ENCODE measurements around the gene DCBLD1.
A peak's percentile ranks its signal among the peaks of the same experiment; 100 is the strongest.

Gene DCBLD1

GRCh38 chr6:117472667-117473066 is 9.8 kb upstream of the DCBLD1 start:
- DNase-seq (ENCODE audit: low read depth), result no peak

- no peak for DNase-seq (ENCODE audit: low read depth)
Observed at GRCh38 chr6:117473401-117473800, 9.1 kb upstream of the DCBLD1 start.

- peak; percentile 27 for DNase-seq (ENCODE audit: low read depth)
Observed at GRCh38 chr6:117477988-117478852, 4.3 kb upstream of the DCBLD1 start.

GRCh38 chr6:117478853-117479231 is 3.6 kb upstream of the DCBLD1 start:
- no peak for DNase-seq (ENCODE audit: low read depth)

- DNase-seq (ENCODE audit: low read depth), result no peak
Observed at GRCh38 chr6:117480651-117481050, 1.8 kb upstream of the DCBLD1 start.

GRCh38 chr6:117481278-117481925 is 1.1 kb upstream of the DCBLD1 start:
- DNase-seq (ENCODE audit: low read depth), result no peak

GRCh38 chr6:117481926-117482239 is 591 bp upstream of the DCBLD1 start:
- DNase-seq (ENCODE audit: low read depth), result no peak

- DNase-seq (ENCODE audit: low read depth), result peak; percentile 72
Observed at GRCh38 chr6:117483004-117483644, 650 bp downstream of the DCBLD1 start.

GRCh38 chr6:117483645-117484016 is 1.2 kb downstream of the DCBLD1 start:
- peak; percentile 62 for DNase-seq (ENCODE audit: low read depth)

GRCh38 chr6:117484052-117484646 is 1.7 kb downstream of the DCBLD1 start:
- DNase-seq (ENCODE audit: low read depth), result no peak

- no peak for DNase-seq (ENCODE audit: low read depth)
Observed at GRCh38 chr6:117485433-117485832, 3.0 kb downstream of the DCBLD1 start.

GRCh38 chr6:117487821-117488220 is 5.3 kb downstream of the DCBLD1 start:
- peak; percentile 73 for DNase-seq (ENCODE audit: low read depth)

- no peak for DNase-seq (ENCODE audit: low read depth)
Observed at GRCh38 chr6:117489003-117489402, 6.5 kb downstream of the DCBLD1 start.

- peak; percentile 61 for DNase-seq (ENCODE audit: low read depth)
Observed at GRCh38 chr6:117491916-117492315, 9.4 kb downstream of the DCBLD1 start.

GRCh38 chr6:117493470-117493869 is 11.0 kb downstream of the DCBLD1 start:
- no peak for DNase-seq (ENCODE audit: low read depth)

- no peak for DNase-seq (ENCODE audit: low read depth)
Observed at GRCh38 chr6:117494283-117494682, 11.8 kb downstream of the DCBLD1 start.

- peak; percentile 24 for DNase-seq (ENCODE audit: low read depth)
Observed at GRCh38 chr6:117494694-117495318, 12.3 kb downstream of the DCBLD1 start.

GRCh38 chr6:117495425-117495824 is 13.0 kb downstream of the DCBLD1 start:
- no peak for DNase-seq (ENCODE audit: low read depth)

GRCh38 chr6:117495869-117496268 is 13.4 kb downstream of the DCBLD1 start:
- peak; percentile 67 for DNase-seq (ENCODE audit: low read depth)

GRCh38 chr6:117496383-117496990 is 14.0 kb downstream of the DCBLD1 start:
- peak; percentile 72 for DNase-seq (ENCODE audit: low read depth)

- no peak for DNase-seq (ENCODE audit: low read depth)
Observed at GRCh38 chr6:117497237-117497636, 14.8 kb downstream of the DCBLD1 start.

- peak; percentile 86 for DNase-seq (ENCODE audit: low read depth)
Observed at GRCh38 chr6:117498159-117498558, 15.7 kb downstream of the DCBLD1 start.
